ENCODE results near the gene GTF3A. TPM values are rescaled to one million over a fixed set of nuclear protein-coding genes. Genes with fewer than 3 reads are reported as not detected.
A peak's percentile ranks its signal among the peaks of the same experiment; 100 is the strongest.

The GTF3A gene
- total and polyA plus RNA-seq, 2 experiments from 2014 or later: 109 to 190 TPM

DNA sequence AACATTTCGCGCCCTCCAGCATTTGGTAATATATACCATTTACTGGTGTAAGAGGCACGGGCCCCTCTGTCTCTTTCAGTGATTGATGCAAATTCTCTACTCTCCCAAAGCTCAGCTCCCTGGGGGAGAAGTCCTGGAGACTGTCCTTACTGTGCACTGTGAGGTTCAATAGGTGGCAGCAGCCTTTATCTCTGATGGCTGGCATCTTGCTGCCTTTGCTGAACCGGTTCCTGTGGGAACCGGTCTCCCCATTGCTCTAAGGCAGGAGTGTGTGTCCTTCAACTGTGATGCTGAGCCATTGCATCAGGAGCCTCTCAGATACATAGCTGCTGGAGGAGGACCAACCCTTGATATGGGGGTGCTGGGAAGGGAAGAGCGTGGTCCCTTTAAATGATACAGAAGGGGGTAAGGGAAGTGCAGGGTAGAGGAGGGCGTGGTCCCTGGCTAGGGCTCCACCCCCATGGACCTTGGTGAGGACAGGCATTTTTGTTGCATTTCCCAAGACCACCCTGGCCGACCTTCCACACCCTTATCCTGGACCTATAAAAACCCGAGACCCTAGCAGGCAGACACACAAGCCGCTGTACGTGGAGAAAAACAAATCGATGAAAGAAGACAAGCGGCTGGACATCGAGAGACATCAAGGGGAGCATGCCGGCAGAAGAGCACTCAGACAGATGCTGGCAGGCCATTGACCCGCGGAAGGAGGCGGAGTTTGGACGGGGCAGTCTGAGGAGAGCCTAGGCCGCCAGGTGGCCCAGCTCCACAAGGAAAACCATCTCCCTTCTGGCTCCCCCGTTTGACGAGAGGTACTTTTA is 41.1 kb upstream of the GTF3A start:
- peak; percentile 11; the same call in 2 of the 3 replicates for ATAC-seq
- H3K4me1 ChIP-seq (ENCODE audit: insufficient read depth): peaks cover 27% of the 10 kb centered on the region

DNA sequence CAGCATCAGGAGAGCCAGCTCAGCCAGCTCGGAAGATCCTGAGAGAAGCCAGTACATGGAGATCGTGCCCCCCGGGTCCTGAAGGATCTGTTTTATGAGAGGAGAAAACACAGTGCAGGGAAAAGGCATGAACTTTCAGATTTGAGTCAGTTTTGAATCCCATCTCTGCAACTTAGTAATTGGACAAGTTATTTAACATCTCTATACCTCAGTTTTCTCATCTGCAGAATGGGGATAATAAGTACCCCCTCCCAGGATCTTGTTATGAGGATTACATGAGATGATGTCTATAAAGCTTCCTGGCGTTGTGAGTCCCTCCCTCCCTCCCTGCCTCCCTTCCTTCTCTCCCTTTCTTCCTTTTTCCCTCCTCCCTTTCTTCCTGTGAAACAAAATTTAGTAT is 40.1 kb upstream of the GTF3A start:
- Mint-ChIP-seq H3K4me3 (no peak overlapping the region), H3K27me3 (ENCODE audit: insufficient read depth, low read depth, poor library complexity) (peaks cover 25% of the 10 kb centered on the region)
- ATAC-seq: no peak
- TF ChIP-seq, protein P1, sequence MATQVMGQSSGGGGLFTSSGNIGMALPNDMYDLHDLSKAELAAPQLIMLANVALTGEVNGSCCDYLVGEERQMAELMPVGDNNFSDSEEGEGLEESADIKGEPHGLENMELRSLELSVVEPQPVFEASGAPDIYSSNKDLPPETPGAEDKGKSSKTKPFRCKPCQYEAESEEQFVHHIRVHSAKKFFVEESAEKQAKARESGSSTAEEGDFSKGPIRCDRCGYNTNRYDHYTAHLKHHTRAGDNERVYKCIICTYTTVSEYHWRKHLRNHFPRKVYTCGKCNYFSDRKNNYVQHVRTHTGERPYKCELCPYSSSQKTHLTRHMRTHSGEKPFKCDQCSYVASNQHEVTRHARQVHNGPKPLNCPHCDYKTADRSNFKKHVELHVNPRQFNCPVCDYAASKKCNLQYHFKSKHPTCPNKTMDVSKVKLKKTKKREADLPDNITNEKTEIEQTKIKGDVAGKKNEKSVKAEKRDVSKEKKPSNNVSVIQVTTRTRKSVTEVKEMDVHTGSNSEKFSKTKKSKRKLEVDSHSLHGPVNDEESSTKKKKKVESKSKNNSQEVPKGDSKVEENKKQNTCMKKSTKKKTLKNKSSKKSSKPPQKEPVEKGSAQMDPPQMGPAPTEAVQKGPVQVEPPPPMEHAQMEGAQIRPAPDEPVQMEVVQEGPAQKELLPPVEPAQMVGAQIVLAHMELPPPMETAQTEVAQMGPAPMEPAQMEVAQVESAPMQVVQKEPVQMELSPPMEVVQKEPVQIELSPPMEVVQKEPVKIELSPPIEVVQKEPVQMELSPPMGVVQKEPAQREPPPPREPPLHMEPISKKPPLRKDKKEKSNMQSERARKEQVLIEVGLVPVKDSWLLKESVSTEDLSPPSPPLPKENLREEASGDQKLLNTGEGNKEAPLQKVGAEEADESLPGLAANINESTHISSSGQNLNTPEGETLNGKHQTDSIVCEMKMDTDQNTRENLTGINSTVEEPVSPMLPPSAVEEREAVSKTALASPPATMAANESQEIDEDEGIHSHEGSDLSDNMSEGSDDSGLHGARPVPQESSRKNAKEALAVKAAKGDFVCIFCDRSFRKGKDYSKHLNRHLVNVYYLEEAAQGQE (IDR thresholded peaks at IDR 0.05; ENCODE audit: unreplicated experiment): no peak
- TF ChIP-seq, protein P2, sequence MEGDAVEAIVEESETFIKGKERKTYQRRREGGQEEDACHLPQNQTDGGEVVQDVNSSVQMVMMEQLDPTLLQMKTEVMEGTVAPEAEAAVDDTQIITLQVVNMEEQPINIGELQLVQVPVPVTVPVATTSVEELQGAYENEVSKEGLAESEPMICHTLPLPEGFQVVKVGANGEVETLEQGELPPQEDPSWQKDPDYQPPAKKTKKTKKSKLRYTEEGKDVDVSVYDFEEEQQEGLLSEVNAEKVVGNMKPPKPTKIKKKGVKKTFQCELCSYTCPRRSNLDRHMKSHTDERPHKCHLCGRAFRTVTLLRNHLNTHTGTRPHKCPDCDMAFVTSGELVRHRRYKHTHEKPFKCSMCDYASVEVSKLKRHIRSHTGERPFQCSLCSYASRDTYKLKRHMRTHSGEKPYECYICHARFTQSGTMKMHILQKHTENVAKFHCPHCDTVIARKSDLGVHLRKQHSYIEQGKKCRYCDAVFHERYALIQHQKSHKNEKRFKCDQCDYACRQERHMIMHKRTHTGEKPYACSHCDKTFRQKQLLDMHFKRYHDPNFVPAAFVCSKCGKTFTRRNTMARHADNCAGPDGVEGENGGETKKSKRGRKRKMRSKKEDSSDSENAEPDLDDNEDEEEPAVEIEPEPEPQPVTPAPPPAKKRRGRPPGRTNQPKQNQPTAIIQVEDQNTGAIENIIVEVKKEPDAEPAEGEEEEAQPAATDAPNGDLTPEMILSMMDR (conservative IDR thresholded peaks at IDR 0.05; ENCODE audit: low read depth in 2 of 2): no peak
- TF ChIP-seq, protein P3, sequence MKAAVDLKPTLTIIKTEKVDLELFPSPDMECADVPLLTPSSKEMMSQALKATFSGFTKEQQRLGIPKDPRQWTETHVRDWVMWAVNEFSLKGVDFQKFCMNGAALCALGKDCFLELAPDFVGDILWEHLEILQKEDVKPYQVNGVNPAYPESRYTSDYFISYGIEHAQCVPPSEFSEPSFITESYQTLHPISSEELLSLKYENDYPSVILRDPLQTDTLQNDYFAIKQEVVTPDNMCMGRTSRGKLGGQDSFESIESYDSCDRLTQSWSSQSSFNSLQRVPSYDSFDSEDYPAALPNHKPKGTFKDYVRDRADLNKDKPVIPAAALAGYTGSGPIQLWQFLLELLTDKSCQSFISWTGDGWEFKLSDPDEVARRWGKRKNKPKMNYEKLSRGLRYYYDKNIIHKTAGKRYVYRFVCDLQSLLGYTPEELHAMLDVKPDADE (IDR thresholded peaks at IDR 0.05): no peak
- no peak for TF ChIP-seq ZNF331 (CRISPR knock-in tag; IDR thresholded peaks at IDR 0.05; ENCODE audit: low read depth)
- TF ChIP-seq STAT1 (IDR thresholded peaks at IDR 0.05; ENCODE audit: unreplicated experiment): no peak
- no peak for TF ChIP-seq JUNB (IDR thresholded peaks at IDR 0.05; ENCODE audit: unreplicated experiment)
- no peak for TF ChIP-seq POLR2AphosphoS5 (IDR thresholded peaks at IDR 0.05; ENCODE audit: low read depth)
- TF ChIP-seq ZNF114 (CRISPR knock-in tag; IDR thresholded peaks at IDR 0.05): no peak
- TF ChIP-seq CREB1 (CRISPR knock-in tag; IDR thresholded peaks at IDR 0.05; ENCODE audit: low read depth): no peak
- TF ChIP-seq NANOG (IDR thresholded peaks at IDR 0.05; ENCODE audit: borderline replicate concordance): no peak
- no peak for TF ChIP-seq EZH2 (IDR thresholded peaks at IDR 0.05; ENCODE audit: low read depth, unreplicated experiment)

More for the DNA sequence above, 41.1 kb upstream of the GTF3A start:
- Histone ChIP-seq H3K36me3 (ENCODE audit: insufficient read depth) (no peaks in the 10 kb centered on the region), H2AFZ (peak overlapping the region; percentile 87; the same call in 1 of the 2 replicates), H3K79me2 (replicated peaks; ENCODE audit: insufficient read depth) (no peaks in the 10 kb centered on the region), H3K4me3 (no peak overlapping the region), H3K27me3 (ENCODE audit: insufficient read depth) (no peaks in the 10 kb centered on the region), H3K27ac (ENCODE audit: low read depth) (no peak overlapping the region), H3K9me2 (ENCODE audit: insufficient read depth) (no peaks in the 10 kb centered on the region), H4K20me1 (replicated peaks; ENCODE audit: insufficient read depth) (no peaks in the 10 kb centered on the region), H3F3A (replicated peaks; ENCODE audit: low read depth) (no peaks in the 10 kb centered on the region), H3K4me2 (no peak overlapping the region)
- Mint-ChIP-seq H3K27me3 (ENCODE audit: insufficient read depth, low read depth, poor library complexity) (peaks cover 24% of the 10 kb centered on the region), H3K36me3 (ENCODE audit: low read depth) (no peaks in the 10 kb centered on the region), H3K27ac (peak overlapping the region; percentile 47; the same call in 1 of the 2 replicates), H3K4me1 (peaks cover 34% of the 10 kb centered on the region), H3K9me3 (no peaks in the 10 kb centered on the region), H3K4me3 (no peak overlapping the region)
- peak; percentile 49 for DNase-seq (ENCODE audit: low spot score)
- TF ChIP-seq, protein P2 (conservative IDR thresholded peaks at IDR 0.05; ENCODE audit: low read depth in 2 of 2): peak in 1 of 2 experiments; percentile 22; a peak in 1 of 4 replicates
- TF ChIP-seq, protein P3 (IDR thresholded peaks at IDR 0.05): no peak

More for the DNA sequence above, 40.1 kb upstream of the GTF3A start:
- DNase-seq (ENCODE audit: low spot score): no peak
- H3K4me3 ChIP-seq: no peak overlapping the region
- Mint-ChIP-seq H3K9me3 (no peaks in the 10 kb centered on the region), H3K27ac (no peak overlapping the region), H3K4me1 (peaks cover 36% of the 10 kb centered on the region), H3K36me3 (ENCODE audit: low read depth) (no peaks in the 10 kb centered on the region)
- H3F3A ChIP-seq (replicated peaks; ENCODE audit: low read depth): no peaks in the 10 kb centered on the region
- no peaks in the 10 kb centered on the region for H3K27me3 ChIP-seq (ENCODE audit: insufficient read depth)
- no peaks in the 10 kb centered on the region for H3K9me2 ChIP-seq (ENCODE audit: insufficient read depth)
- no peak overlapping the region for H3K4me2 ChIP-seq
- no peaks in the 10 kb centered on the region for H4K20me1 ChIP-seq (replicated peaks; ENCODE audit: insufficient read depth)
- peak overlapping the region; percentile 87 for H2AFZ ChIP-seq
- no peaks in the 10 kb centered on the region for H3K36me3 ChIP-seq (ENCODE audit: insufficient read depth)
- H3K79me2 ChIP-seq (replicated peaks; ENCODE audit: insufficient read depth): no peaks in the 10 kb centered on the region
- peaks cover 27% of the 10 kb centered on the region for H3K4me1 ChIP-seq (ENCODE audit: insufficient read depth)
- H3K27ac ChIP-seq (ENCODE audit: low read depth): no peak overlapping the region

Measured in GM23338 (cell line).